Measurements from ENCODE around the gene SCO2. TPM values are rescaled to one million over a fixed set of nuclear protein-coding genes. Genes with fewer than 3 reads are reported as not detected.

Gene SCO2
- total RNA-seq, 2 experiments from 2014 or later, result 4.1 to 4.9 TPM

DNA sequence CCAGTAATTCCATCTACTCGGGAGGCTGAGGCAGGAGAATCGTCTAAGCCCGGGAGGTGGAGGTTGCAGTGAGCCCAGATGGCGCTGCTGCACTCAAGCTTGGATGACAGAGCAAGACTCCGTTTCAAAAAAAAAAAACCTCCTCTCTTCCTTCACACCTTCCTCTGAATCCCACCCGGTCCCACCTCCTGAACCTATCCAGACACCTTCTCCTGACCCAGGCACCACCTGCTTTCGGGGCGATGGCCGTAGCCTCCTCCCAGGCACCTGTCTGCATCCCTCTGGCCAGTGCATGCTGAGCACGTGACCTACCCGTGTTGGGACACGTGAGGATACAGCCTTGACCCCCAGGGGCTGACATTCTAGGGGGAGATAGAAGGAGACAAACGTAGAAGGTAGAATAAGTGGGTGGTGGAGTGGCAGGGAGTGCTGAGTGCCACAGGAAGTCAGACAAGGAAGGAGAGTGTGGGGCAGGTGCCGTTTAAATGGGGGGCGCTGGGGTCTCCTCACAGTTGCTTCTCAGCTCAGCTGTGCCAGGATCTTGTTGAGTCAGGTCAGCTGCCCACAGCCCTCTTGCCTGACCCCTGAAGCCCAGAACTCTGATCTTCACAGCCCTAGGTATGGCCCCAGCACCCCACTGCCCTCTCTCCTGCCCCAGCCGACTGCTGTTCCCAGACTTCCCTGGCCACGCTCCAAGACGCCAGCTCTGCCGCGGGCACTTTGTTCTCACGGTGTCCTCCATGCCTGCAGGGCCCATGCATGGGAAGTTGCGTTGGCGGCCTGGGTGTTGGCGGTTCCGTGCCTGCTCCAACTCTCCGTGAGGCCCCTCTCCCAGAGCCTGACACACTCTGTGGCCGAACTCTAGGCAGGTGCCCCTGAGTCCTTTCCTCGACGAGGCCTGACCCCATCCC is 39.9 kb downstream of the SCO2 start:
- H3K79me2 ChIP-seq (ENCODE audit: insufficient read depth, low read depth, low read length), result no peaks in the 10 kb centered on the region
- no peaks in the 10 kb centered on the region for H4K20me1 ChIP-seq (ENCODE audit: insufficient read depth, low read length)
- no peaks in the 10 kb centered on the region for H3K36me3 ChIP-seq (ENCODE audit: insufficient read depth, low read length)
- H3K27ac ChIP-seq (ENCODE audit: low read depth, low read length, poor library complexity, severe bottlenecking), result no peak overlapping the region
- BruUV-seq (replicated peaks), result no TSS peak
- H3K4me2 ChIP-seq (ENCODE audit: low read length), result no peak overlapping the region
- intact Hi-C loops (cut with micrococcal nuclease; ENCODE audit: unreplicated experiment), result no loop called here
- H3K4me3 ChIP-seq (ENCODE audit: low read depth, low read length, poor library complexity, severe bottlenecking), result no peak overlapping the region
- no peak for DNase-seq (ENCODE audit: low spot score)
- ChIA-PET POLR2A (no interaction called here), CTCF (ENCODE audit: unreplicated experiment) (no interaction called here)
- H3K9me3 ChIP-seq (ENCODE audit: low read length), result no peaks in the 10 kb centered on the region
- no peak overlapping the region for H2AFZ ChIP-seq (ENCODE audit: low read length)
- TF ChIP-seq, protein P1, sequence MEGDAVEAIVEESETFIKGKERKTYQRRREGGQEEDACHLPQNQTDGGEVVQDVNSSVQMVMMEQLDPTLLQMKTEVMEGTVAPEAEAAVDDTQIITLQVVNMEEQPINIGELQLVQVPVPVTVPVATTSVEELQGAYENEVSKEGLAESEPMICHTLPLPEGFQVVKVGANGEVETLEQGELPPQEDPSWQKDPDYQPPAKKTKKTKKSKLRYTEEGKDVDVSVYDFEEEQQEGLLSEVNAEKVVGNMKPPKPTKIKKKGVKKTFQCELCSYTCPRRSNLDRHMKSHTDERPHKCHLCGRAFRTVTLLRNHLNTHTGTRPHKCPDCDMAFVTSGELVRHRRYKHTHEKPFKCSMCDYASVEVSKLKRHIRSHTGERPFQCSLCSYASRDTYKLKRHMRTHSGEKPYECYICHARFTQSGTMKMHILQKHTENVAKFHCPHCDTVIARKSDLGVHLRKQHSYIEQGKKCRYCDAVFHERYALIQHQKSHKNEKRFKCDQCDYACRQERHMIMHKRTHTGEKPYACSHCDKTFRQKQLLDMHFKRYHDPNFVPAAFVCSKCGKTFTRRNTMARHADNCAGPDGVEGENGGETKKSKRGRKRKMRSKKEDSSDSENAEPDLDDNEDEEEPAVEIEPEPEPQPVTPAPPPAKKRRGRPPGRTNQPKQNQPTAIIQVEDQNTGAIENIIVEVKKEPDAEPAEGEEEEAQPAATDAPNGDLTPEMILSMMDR (conservative IDR thresholded peaks at IDR 0.05; ENCODE audit: low read length), result peak; percentile 46
- no peak for TF ChIP-seq EZH2phosphoT487 (IDR thresholded peaks at IDR 0.05; ENCODE audit: borderline replicate concordance, low read depth, low read length)
- H3K9me2 ChIP-seq (ENCODE audit: insufficient read depth, low read length), result no peaks in the 10 kb centered on the region
- H3K4me1 ChIP-seq (ENCODE audit: insufficient read depth, low read length, poor library complexity, severe bottlenecking), result peaks cover 11% of the 10 kb centered on the region

DNA sequence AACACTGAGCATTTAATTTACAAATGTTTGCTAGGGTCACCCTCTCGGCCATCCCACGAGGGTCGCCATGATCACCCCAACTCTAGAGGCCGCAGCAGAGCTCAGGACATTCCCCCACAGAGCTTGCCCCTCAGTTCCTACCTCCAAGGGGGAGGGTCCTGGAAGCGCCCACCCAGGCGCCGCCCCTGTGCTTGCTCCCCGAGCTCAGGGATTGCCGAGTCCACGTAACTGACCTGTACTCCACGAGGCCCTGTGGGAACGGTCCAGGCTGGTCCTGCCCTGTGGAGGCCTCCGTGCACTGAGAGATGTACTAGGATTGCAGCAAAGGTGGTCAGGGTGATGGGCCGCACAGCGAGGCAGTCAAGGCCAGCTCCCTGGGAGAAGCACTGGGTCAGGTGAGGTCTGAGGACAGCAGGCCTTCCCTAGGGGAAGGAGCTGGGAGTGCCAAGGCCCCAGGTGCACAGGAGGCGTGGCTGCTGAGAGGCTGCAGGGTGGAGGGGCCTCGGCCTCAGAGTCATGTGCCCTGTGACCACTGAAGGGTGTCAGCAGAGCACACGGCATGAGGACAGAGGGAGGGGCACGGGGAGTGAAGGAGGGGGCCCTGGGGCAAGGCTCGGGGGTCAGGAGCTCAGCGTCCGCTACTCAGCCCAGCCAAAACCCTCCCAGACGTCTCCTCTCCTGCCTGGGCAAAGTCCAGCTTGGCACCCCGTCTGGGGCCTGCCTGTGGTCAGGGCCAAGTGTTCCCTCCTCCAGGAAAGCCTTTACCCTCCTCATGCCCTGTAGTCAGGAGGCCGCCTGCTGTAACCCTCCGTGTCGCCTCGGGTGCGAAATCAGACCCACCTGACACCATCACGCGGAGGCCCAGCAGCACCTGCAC is 41.2 kb downstream of the SCO2 start:
- ChIA-PET POLR2A (no interaction called here), CTCF (ENCODE audit: unreplicated experiment) (no interaction called here)
- intact Hi-C loops (cut with micrococcal nuclease; ENCODE audit: unreplicated experiment), result no loop called here

More for the DNA sequence above, 41.2 kb downstream of the SCO2 start:
- H3K4me1 ChIP-seq (ENCODE audit: insufficient read depth, low read length, poor library complexity, severe bottlenecking), result peaks cover 10% of the 10 kb centered on the region
- peak overlapping the region; percentile 30; the same call in 1 of the 2 replicates for H3K4me2 ChIP-seq (ENCODE audit: low read length)
- no peak overlapping the region for H2AFZ ChIP-seq (ENCODE audit: low read length)
- H3K27ac ChIP-seq (ENCODE audit: low read depth, low read length, poor library complexity, severe bottlenecking), result no peak overlapping the region
- no peak overlapping the region for H3K4me3 ChIP-seq (ENCODE audit: low read depth, low read length, poor library complexity, severe bottlenecking)
- no peak for DNase-seq (ENCODE audit: low spot score)
- no peak for TF ChIP-seq EZH2phosphoT487 (IDR thresholded peaks at IDR 0.05; ENCODE audit: borderline replicate concordance, low read depth, low read length)
- TF ChIP-seq, protein P1 (conservative IDR thresholded peaks at IDR 0.05; ENCODE audit: low read length), result no peak
- H3K9me2 ChIP-seq (ENCODE audit: insufficient read depth, low read length), result no peaks in the 10 kb centered on the region
- H3K79me2 ChIP-seq (ENCODE audit: insufficient read depth, low read depth, low read length), result no peaks in the 10 kb centered on the region
- H3K36me3 ChIP-seq (ENCODE audit: insufficient read depth, low read length), result no peaks in the 10 kb centered on the region
- no peaks in the 10 kb centered on the region for H4K20me1 ChIP-seq (ENCODE audit: insufficient read depth, low read length)
- no peaks in the 10 kb centered on the region for H3K9me3 ChIP-seq (ENCODE audit: low read length)
- BruUV-seq (replicated peaks), result no TSS peak

Measured in OCI-LY7 (cell line).